HAP-1 (cell line): ENCODE measurements around the gene PRODH.
"Not testable (repeated sequence)": the region's sequence is repeated elsewhere in the genome, so short reads cannot be mapped to it uniquely, and the experiment has no call there.

Experiments used
- DNase-seq, 2 experiments: peaks; one replicate each; pipeline ENCODE4 v3.0.0-alpha.2; 2016 to 2020; ENCODE audit warnings: low spot score in 2 of 2
- H3K27me3 ChIP-seq: fragments of 250-450 bp; sonication (Bioruptor Pico); 2 replicates; pipeline ENCODE4 v1.5.1; 2020; ENCODE audit warnings: low read depth, mild to moderate bottlenecking, moderate library complexity
- H3K36me3 ChIP-seq: fragments of 250-450 bp; sonication (Bioruptor Pico); replicated peaks from 2 replicates; pipeline ENCODE4 v1.5.1; 2020; ENCODE audit warnings: mild to moderate bottlenecking
- H3K4me1 ChIP-seq: fragments of 250-450 bp; sonication (Bioruptor Pico); 2 replicates; pipeline ENCODE4 v1.5.1; 2020; ENCODE audit warnings: mild to moderate bottlenecking
- H3K4me3 ChIP-seq: fragments of 250-450 bp; sonication (Bioruptor Pico); 2 replicates; pipeline ENCODE4 v1.5.1; 2020; ENCODE audit warnings: mild to moderate bottlenecking, moderate library complexity
- H3K9me3 ChIP-seq: fragments of 250-450 bp; sonication (Bioruptor Pico); 2 replicates; pipeline ENCODE4 v1.5.1; 2020; ENCODE audit warnings: mild to moderate bottlenecking, moderate library complexity
- in situ Hi-C: fragments of 300-500 bp; cut with MboI; formaldehyde crosslinking; loops from 3 replicates; pipeline ENCODE4 v1.14.3; 2020; ENCODE audit warnings: low sequenced_read_pairs, inconsistent platforms, mixed read lengths

PRODH gene

GRCh38 chr22:18890510-18891192 lies 45.4 kb downstream of the PRODH start:
- DNase-seq, H3K4me1 ChIP-seq, in situ Hi-C loops, H3K36me3 ChIP-seq, H3K9me3 ChIP-seq, H3K27me3 ChIP-seq, H3K4me3 ChIP-seq: not testable (repeated sequence)

- H3K4me3 ChIP-seq, result no peak overlapping the region
- H3K4me1 ChIP-seq, result no peaks in the 10 kb centered on the region
- no peaks in the 10 kb centered on the region for H3K36me3 ChIP-seq
- in situ Hi-C loops, result no loop called here
- H3K27me3 ChIP-seq, result no peaks in the 10 kb centered on the region
- no peak for DNase-seq
- H3K9me3 ChIP-seq, result no peaks in the 10 kb centered on the region
Observed at GRCh38 chr22:18888115-18888514, 48.0 kb downstream of the PRODH start.

GRCh38 chr22:18884465-18884864 lies 51.6 kb downstream of the PRODH start:
- H3K4me3 ChIP-seq, H3K27me3 ChIP-seq, H3K4me1 ChIP-seq, H3K36me3 ChIP-seq, in situ Hi-C loops, H3K9me3 ChIP-seq, DNase-seq: not testable (repeated sequence)

- H3K36me3 ChIP-seq, H3K4me1 ChIP-seq, in situ Hi-C loops, H3K27me3 ChIP-seq, H3K4me3 ChIP-seq, H3K9me3 ChIP-seq: not testable (repeated sequence)
- peak in 1 of 2 experiments; percentile 7 for DNase-seq
Observed at GRCh38 chr22:18881260-18881659, 54.8 kb downstream of the PRODH start.
